ENCODE results near the gene ZNF460. TPM values are rescaled to one million over a fixed set of nuclear protein-coding genes. Genes with fewer than 3 reads are reported as not detected.

Gene ZNF460
- total and polyA plus RNA-seq, 12 donors = 0.42 to 50.3 (median 38.0) TPM

DNA sequence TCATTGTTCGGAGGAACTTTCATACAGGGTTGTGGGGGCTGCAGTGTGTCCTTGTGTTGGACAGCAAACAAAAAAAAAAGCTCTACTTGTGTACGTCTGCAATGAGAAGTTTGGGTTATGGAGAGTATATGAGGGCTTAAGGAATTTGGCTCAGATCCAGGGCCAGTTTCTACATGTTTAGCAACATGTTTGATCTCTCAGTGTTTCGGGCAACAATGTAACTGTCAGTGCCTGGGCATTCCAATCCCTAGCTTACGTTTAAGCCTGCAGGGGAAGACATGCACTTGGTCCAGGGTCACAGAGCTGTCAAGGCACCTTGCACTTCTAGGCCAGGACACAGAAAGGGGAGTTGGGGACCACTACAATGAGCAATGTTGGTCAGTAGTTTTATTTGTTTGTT lies 53.9 kb downstream of the ZNF460 start:
- no peak for ATAC-seq
- H3K27ac ChIP-seq = peak overlapping the region in 3 of 10 donors; percentile 12 to 38 (median 13)
- peaks cover 0 to 59% (median under 1%) of the 10 kb centered on the region in 11 donors for H3K9me3 ChIP-seq
- H3K4me1 ChIP-seq = peaks cover 0 to 25% (median 9%) of the 10 kb centered on the region in 9 donors
- 84 to 91% methylated on average over 4 of the region's 4 CpGs for WGBS, 2 donors
- DNase-seq = no peak
- no peak overlapping the region for H3K4me3 ChIP-seq
- TF ChIP-seq, protein P1, sequence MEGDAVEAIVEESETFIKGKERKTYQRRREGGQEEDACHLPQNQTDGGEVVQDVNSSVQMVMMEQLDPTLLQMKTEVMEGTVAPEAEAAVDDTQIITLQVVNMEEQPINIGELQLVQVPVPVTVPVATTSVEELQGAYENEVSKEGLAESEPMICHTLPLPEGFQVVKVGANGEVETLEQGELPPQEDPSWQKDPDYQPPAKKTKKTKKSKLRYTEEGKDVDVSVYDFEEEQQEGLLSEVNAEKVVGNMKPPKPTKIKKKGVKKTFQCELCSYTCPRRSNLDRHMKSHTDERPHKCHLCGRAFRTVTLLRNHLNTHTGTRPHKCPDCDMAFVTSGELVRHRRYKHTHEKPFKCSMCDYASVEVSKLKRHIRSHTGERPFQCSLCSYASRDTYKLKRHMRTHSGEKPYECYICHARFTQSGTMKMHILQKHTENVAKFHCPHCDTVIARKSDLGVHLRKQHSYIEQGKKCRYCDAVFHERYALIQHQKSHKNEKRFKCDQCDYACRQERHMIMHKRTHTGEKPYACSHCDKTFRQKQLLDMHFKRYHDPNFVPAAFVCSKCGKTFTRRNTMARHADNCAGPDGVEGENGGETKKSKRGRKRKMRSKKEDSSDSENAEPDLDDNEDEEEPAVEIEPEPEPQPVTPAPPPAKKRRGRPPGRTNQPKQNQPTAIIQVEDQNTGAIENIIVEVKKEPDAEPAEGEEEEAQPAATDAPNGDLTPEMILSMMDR (IDR thresholded peaks at IDR 0.05) = no peak
- intact Hi-C loops (cut with DNase I) = no loop called here
- H3K36me3 ChIP-seq = peaks cover 0 to 33% (median 7%) of the 10 kb centered on the region in 9 donors
- H3K27me3 ChIP-seq = no peaks in the 10 kb centered on the region

DNA sequence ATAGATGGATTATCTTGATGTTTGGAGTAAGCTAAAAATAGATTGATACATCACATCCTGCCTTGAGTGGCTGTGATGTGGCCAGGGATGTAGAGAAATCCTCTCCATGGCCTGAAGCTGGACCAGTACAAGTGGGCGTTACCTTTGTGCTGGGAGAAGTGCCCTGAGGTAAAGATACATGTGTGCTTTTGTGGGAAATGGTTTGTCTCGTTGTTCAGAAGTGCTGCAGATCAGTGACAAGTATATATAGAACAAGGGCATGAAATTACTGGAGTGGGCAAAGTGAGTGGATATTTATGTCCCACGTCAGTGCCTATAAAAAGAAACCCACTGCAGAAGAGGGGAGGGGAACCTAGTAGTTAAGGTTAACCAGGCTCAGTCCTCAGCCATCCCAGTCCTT lies 58.6 kb downstream of the ZNF460 start:
- peak overlapping the region; percentile 55 to 88 (median 80) for H3K27ac ChIP-seq
- 39 to 42% methylated on average over 3 of the region's 3 CpGs for WGBS, 2 donors
- TF ChIP-seq, protein P1 (IDR thresholded peaks at IDR 0.05) = no peak
- peaks cover 0 to 27% (median 9%) of the 10 kb centered on the region in 9 donors for H3K4me1 ChIP-seq
- intact Hi-C loops (cut with DNase I) = no loop called here
- H3K36me3 ChIP-seq = no peaks in the 10 kb centered on the region
- ATAC-seq (peak; percentile 80 to 95 (median 94)), DNase-seq (peak in 1 of 2 donors; percentile 22)
- no peak overlapping the region for H3K4me3 ChIP-seq
- no peaks in the 10 kb centered on the region for H3K27me3 ChIP-seq
- peaks cover 0 to 19% (median 0%) of the 10 kb centered on the region in 11 donors for H3K9me3 ChIP-seq

DNA sequence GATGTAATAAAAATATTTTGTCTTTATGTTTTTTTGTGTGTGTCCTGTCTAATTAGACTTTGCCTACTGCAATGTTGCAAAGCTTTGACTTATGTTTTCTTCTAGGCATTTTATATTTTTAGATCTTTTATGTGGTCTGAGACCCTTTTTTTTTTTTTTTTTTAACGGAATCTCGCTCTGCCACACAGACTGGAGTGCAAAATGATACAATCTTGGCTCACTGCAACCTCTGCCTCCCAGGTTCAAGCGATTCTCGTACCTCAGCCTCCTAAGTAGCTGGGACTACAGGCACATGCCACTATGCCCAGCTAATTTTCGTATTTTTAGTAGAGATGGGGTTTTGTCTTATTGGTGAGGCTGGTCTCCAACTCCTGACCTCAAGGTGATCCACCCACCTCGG lies 62.3 kb downstream of the ZNF460 start:
- Histone ChIP-seq H3K36me3 (no peaks in the 10 kb centered on the region), H3K4me3 (no peak overlapping the region), H3K4me1 (peaks cover 0 to 14% (median 6%) of the 10 kb centered on the region in 9 donors), H3K27ac (no peak overlapping the region), H3K9me3 (peaks cover 0 to 3% (median 0%) of the 10 kb centered on the region in 11 donors), H3K27me3 (no peaks in the 10 kb centered on the region)
- intact Hi-C loops (cut with DNase I) = no loop called here
- 79% methylated on average over 6 of the region's 6 CpGs for WGBS, 2 donors
- ATAC-seq = no peak
- no peak for DNase-seq
- TF ChIP-seq, protein P1 (IDR thresholded peaks at IDR 0.05) = no peak

Other genes starting within 250 kb of the ZNF460 start
- not detected for gene USP29, start 160.5 kb upstream of the ZNF460 start, total RNA-seq
- gene USP29, start 160.5 kb upstream of the ZNF460 start, polyA plus RNA-seq = not detected
- gene ZIM3, start 135.3 kb upstream of the ZNF460 start, total RNA-seq = not detected
- not detected for gene ZIM3, start 135.3 kb upstream of the ZNF460 start, polyA plus RNA-seq
- gene DUXA, start 113.0 kb upstream of the ZNF460 start, total RNA-seq = not detected
- gene DUXA, start 113.0 kb upstream of the ZNF460 start, polyA plus RNA-seq = not detected
- gene ZNF264, start 89.0 kb upstream of the ZNF460 start, total RNA-seq = 10 to 100 TPM; 16.5 to 23.8 (median 20.7) TPM
- 1 to 10 TPM; 2.2 to 3.4 TPM for gene ZNF264, start 89.0 kb upstream of the ZNF460 start, polyA plus RNA-seq
- gene AURKC, start 49.5 kb upstream of the ZNF460 start, total RNA-seq = 1 to 10 TPM in 8 of 10 donors, under 1 TPM in 2; 0.90 to 6.7 (median 1.7) TPM
- 1 to 10 TPM in 1 of 2 donors, under 1 TPM in 1; 0.58 to 2.3 TPM for gene AURKC, start 49.5 kb upstream of the ZNF460 start, polyA plus RNA-seq
- 10 to 100 TPM in 8 of 10 donors, 1 to 10 TPM in 2; 9.4 to 14.7 (median 11.5) TPM for gene ZNF805, start 39.9 kb upstream of the ZNF460 start, total RNA-seq
- under 1 TPM; 0.77 to 0.88 TPM for gene ZNF805, start 39.9 kb upstream of the ZNF460 start, polyA plus RNA-seq
- 1 to 10 TPM; 5.5 to 9.2 (median 7.0) TPM for gene ZNF543, start 40.0 kb downstream of the ZNF460 start, total RNA-seq
- gene ZNF543, start 40.0 kb downstream of the ZNF460 start, polyA plus RNA-seq = 1 to 10 TPM in 1 of 2 donors, under 1 TPM in 1; 0.86 to 2.1 TPM
- gene ZNF304, start 70.8 kb downstream of the ZNF460 start, total RNA-seq = 10 to 100 TPM in 8 of 10 donors, 1 to 10 TPM in 2; 8.0 to 15.7 (median 11.4) TPM
- gene ZNF304, start 70.8 kb downstream of the ZNF460 start, polyA plus RNA-seq = 1 to 10 TPM; 3.4 to 3.7 TPM
- 10 to 100 TPM in 7 of 10 donors, 1 to 10 TPM in 3; 8.1 to 18.8 (median 11.4) TPM for gene TRAPPC2B, start 83.1 kb downstream of the ZNF460 start, total RNA-seq
- gene TRAPPC2B, start 83.1 kb downstream of the ZNF460 start, polyA plus RNA-seq = 10 to 100 TPM; 31.8 to 37.5 TPM
- gene ZNF547, start 83.1 kb downstream of the ZNF460 start, total RNA-seq = 1 to 10 TPM; 2.0 to 4.2 (median 2.8) TPM
- 1 to 10 TPM; 1.4 to 4.2 TPM for gene ZNF547, start 83.1 kb downstream of the ZNF460 start, polyA plus RNA-seq
- 10 to 100 TPM; 12.7 to 18.8 (median 14.2) TPM for gene ZNF548, start 109.4 kb downstream of the ZNF460 start, total RNA-seq
- 1 to 10 TPM; 5.3 to 7.8 TPM for gene ZNF548, start 109.4 kb downstream of the ZNF460 start, polyA plus RNA-seq
- gene ZNF17, start 130.7 kb downstream of the ZNF460 start, total RNA-seq = 10 to 100 TPM in 5 of 10 donors, 1 to 10 TPM in 5; 7.7 to 11.6 (median 10.0) TPM
- gene ZNF17, start 130.7 kb downstream of the ZNF460 start, polyA plus RNA-seq = 1 to 10 TPM; 3.4 to 4.2 TPM
- 1 to 10 TPM; 1.7 to 7.7 (median 2.4) TPM for gene ZNF749, start 154.8 kb downstream of the ZNF460 start, total RNA-seq
- 10 to 100 TPM in 1 of 2 donors, 1 to 10 TPM in 1; 2.9 to 12.8 TPM for gene ZNF749, start 154.8 kb downstream of the ZNF460 start, polyA plus RNA-seq
- gene VN1R1, start 176.7 kb downstream of the ZNF460 start, total RNA-seq = 1 to 10 TPM; 1.9 to 6.5 (median 4.5) TPM
- 1 to 10 TPM in 1 of 2 donors, under 1 TPM in 1; 0.88 to 1.8 TPM for gene VN1R1, start 176.7 kb downstream of the ZNF460 start, polyA plus RNA-seq
- 10 to 100 TPM; 18.6 to 27.4 (median 23.2) TPM for gene ZNF772, start 197.1 kb downstream of the ZNF460 start, total RNA-seq
- 1 to 10 TPM; 2.4 to 2.7 TPM for gene ZNF772, start 197.1 kb downstream of the ZNF460 start, polyA plus RNA-seq
- 1 to 10 TPM; 5.4 to 9.1 (median 7.8) TPM for gene ZNF419, start 207.3 kb downstream of the ZNF460 start, total RNA-seq
- 1 to 10 TPM; 5.0 to 9.2 TPM for gene ZNF419, start 207.3 kb downstream of the ZNF460 start, polyA plus RNA-seq
- gene ZNF773, start 219.5 kb downstream of the ZNF460 start, total RNA-seq = 1 to 10 TPM; 3.1 to 6.4 (median 5.0) TPM
- 1 to 10 TPM; 2.4 to 3.2 TPM for gene ZNF773, start 219.5 kb downstream of the ZNF460 start, polyA plus RNA-seq
- gene ZNF549, start 246.9 kb downstream of the ZNF460 start, total RNA-seq = 1 to 10 TPM; 3.0 to 5.1 (median 3.8) TPM
- 1 to 10 TPM; 2.1 to 2.9 TPM for gene ZNF549, start 246.9 kb downstream of the ZNF460 start, polyA plus RNA-seq